ENCODE measurements around the gene INSL3.

DNA sequence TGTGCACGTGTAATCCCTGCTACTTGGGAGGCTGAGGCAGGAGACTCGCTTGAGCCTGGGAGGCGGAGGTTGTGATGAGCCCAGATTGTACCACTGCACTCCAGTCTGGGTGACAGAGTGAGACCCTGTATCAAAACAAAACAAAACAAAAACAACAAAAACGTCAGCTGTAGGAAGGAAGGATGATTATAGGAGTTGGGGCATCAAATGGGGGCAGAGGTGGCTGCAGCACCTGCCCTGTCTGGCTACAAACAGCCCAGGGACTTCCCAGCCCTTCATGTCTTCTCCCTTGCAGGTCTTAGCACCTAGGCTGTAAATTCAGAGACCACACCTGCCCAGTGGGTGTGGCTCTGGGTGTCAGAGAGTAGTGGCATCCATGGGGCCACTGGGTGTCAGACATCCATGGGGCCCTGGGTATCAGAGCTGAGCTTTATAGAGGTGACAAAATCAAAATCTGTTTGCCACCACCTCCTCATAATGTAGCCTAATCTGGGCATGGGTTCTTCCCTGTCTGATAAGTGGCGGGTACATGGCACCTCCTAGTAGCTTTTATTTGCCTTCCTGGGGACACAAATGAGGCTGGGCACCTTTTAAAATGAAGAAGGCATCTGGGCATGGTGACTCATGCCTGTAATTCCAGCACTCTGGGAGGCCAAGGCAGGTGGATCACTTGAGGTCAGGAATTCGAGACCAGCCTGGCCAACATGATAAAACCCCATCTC lies 31.1 kb downstream of the INSL3 start:
- TF ChIP-seq POLR2A (IDR thresholded peaks at IDR 0.05), result no peak
- TF ChIP-seq, protein P1, sequence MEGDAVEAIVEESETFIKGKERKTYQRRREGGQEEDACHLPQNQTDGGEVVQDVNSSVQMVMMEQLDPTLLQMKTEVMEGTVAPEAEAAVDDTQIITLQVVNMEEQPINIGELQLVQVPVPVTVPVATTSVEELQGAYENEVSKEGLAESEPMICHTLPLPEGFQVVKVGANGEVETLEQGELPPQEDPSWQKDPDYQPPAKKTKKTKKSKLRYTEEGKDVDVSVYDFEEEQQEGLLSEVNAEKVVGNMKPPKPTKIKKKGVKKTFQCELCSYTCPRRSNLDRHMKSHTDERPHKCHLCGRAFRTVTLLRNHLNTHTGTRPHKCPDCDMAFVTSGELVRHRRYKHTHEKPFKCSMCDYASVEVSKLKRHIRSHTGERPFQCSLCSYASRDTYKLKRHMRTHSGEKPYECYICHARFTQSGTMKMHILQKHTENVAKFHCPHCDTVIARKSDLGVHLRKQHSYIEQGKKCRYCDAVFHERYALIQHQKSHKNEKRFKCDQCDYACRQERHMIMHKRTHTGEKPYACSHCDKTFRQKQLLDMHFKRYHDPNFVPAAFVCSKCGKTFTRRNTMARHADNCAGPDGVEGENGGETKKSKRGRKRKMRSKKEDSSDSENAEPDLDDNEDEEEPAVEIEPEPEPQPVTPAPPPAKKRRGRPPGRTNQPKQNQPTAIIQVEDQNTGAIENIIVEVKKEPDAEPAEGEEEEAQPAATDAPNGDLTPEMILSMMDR (IDR thresholded peaks at IDR 0.05), result no peak
